ENCODE data around the gene MED6. TPM values are rescaled to one million over a fixed set of nuclear protein-coding genes. Genes with fewer than 3 reads are reported as not detected.

MED6 gene
- total RNA-seq, 1 donor from 2014 or later, result 22.2 TPM

DNA sequence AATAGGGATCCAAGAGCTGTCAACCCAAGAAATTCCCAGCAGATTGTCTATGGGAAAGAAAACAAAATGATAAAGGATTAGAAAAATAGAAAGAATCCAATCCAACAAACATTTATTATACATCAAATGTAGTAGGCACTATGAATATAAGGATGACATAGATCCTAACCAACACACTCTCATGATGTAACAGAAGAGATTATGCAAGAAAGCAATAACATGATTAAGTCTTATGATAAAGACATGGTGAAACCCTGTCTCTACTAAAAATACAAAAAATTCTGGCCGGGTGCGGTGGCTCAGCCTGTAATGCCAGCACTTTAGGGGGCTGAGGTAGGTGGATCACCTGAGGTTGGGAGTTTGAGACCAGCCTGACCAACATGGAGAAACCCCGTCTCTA is 2.7 kb downstream of the MED6 start:
- ATAC-seq, result no peak

DNA sequence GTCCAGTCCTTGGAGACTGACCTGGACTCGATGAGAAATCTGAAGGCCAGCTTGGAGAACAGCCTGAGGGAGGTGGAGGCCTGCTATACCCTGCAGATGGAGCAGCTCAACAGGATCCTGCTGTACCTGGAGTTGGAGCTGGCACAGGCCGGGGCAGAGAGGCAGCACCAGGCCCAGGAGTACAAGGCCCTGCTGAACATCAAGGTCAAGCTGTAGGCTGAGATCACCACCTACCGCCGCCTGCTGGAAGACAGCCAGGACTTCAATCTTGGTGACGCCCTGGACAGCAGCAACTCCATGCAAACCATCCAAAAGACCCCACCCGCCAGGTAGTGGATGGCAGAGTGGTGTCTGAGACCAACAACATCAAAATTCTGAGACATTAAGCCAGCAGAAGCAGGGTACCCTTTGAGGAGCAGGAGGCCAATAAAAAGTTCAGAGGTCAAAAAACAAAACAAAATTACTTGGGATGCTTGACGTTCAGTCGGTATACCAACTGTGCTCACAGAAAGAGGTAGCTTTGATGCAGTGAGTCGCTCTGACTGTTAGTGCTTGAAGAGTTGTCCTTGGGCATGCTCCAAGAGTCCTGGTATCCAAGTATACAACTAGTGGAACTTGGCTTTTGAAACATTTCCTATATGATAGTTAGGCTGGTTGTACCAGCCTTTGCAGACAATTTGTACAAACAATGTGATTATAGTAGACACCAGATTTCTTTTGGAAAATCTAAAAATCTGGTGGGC is 4.8 kb downstream of the MED6 start:
- ATAC-seq, result no peak

DNA sequence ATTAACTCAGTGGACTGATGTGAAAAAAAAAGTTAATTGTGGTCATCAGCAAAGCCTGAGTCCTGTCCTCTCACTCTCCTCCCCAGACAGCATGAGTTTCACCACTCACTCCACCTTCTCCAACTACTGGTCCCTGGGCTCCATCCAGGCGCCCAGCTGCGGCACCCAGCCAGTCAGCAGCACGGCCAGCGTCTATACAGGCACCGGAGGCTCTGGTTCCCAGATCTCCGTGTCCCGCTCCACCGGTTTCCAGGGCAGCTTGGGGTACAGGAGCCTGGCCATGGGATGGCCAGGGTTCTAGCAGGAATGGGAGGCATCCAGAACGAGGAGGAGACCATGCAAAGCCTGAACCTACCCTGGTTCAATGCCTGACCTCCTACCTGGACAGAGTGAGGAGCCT is 6.0 kb downstream of the MED6 start:
- ATAC-seq, result no peak

DNA sequence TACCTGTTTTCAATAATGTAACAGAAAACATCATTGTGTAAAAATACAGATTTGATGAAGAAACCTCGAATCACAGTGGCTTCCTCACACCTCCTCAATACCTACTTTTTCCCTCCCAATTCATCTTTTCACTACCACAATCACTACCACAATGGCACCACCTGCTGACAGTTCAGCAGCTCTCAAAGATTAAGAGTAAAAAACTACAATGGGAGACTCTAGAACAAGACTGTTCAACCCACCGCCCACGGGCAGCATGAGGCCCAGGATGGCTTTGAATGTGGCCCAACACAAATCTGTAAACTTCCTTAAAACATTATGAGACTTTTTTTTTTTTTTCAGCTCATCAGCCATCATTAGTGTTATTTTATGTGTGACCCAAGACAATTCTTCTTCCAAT is 15.2 kb downstream of the MED6 start:
- no peak for ATAC-seq

DNA sequence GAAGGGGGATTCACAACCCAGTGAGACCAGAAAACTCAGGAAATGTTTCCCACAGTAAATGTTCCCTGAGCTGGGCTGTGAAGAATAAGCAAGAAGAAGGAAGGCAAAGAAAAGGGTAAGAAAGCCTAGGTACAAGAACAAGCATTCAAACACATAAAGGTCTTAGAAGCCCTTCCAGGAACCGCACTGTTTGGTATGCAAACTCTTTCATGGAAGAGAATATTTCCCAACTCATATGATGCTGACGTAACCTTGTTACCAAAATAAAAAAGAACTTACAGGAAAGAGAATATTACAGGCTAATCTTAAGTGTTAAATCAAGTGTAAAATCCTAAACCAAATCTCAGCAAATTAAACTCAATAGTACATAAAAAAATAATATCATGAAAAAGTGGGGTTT is 23.6 kb downstream of the MED6 start:
- no peak for ATAC-seq

DNA sequence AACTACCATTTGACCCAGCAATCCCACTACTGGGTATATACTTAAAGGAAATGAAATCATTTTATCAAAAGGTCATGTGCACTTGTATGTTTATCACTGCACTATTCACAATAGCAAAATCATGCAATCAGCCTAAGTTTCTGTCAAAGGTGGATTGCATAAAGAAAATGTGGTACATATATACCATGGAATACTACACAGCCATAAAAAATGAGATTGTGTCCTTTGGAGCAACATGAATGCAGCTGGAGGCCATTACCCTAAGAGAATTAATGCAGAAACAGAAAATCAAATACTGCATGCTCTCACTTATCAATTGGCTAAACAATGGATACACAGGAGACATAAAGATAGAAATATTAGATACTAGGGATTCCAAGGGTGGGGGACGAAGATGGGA is 27.4 kb downstream of the MED6 start:
- no peak for ATAC-seq

DNA sequence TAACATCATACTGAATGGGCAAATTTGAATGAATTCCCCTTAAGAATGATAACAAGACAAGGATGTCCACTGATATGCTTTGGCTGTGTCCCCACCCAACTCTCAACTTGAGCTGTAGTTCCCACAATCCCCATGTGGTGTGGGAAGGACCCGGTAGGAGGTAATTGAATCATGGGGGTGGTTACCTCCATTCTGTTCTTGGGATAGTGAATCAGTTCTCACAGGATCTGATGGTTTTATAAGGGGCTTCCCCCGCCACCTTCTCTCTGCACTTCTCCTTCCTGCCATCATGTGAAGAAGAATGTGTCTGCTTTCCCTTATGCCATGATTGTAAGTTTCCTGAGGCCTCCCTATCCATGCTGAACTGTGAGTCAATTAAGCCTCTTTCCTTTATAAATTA is 29.3 kb downstream of the MED6 start:
- ATAC-seq, result no peak

DNA sequence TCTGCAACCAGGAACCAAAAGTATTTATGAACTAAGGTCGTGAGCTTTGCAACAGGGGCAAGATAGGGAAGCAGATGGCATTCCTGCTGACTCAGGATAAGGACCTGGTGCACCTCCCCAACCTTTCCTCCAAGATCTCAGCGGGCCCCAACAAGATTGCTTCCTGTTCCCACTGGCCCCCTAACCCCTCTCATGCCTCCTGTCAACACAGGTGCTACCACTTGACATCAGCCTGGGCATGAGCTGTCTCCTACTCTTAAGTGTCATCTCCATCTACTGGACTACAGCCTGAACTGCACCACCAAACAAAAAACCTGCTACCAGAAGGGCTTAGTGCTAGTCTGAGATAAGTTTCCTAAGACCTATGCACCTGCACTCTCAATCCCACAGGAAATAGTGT is 32.7 kb downstream of the MED6 start:
- ATAC-seq, result peak; percentile 79

DNA sequence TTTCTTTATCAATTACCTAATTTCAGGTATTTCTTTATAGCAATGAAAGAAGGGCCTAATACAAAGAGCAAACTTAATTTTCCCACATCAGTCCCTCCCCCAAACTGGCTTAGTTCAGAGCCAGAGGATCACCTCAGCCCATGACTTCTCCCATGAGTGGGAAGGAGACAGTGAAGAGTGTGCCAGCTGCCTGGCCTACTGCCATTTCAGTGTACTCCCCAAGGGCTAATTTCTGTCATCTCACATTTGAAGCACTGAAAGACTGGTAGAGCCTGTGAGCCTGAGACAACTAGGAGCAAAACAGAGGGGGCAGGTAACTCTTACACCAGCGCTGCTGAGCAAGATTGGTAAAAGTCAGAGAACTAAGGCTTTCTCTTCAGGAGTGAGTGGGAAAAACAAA is 36.6 kb downstream of the MED6 start:
- ATAC-seq, result peak; percentile 45

DNA sequence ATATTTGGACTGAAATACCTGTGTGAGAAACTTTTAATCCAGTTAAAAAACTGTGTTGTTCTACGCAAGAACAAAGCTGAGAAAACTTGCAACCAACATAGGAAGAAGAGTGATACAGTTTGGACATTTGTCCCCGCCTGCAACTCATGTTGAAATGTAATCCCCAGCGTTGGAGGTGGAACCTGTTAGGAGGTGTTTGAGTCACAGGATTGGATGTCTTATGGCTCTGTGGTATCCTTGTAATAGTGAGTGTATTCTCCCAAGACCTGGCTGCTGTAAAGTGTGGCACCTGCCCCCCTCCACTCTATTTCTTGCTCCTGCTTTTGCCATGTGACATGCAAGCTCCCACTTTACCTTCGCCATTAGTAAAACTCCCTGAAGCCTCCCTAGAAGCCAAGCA is 37.0 kb downstream of the MED6 start:
- ATAC-seq, result peak; percentile 60

DNA sequence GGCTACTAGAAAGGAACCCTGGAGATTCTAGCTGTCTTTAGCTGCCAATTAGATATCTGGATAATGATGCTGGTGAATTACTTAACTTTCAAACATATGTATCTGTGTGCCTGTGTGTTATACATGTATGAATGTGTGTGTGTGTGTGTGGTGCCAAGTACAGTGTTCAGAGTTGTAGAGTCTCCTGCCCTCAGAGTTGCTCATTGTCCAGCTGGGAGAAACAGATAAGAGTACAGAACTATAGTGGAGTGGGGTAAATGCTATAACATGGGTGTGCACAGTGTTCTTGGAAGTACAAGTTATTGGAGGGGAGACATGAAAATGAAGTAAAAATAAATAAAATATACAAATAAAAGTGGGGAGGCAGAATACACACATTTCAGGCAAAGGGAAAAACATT is 42.1 kb downstream of the MED6 start:
- no peak for ATAC-seq

DNA sequence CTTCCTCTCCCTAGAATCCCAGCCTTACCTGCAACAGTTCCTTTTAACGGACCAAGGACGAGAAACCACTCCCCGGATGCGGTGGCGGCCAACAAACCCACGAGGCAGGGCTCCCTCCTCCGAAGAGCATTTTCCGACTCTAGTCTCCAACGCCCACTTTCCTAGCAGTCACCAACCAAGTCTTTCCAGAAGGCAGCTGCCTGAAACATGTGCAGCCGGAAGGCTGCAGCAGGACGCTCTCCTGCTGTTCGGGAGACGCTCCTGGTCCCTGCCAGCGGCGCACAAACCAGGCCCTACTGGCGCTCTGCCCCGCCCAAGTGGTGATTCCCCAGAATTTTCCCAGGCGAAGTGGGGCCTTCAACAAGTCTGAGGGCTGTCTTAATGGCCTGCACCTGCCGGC is 44.6 kb downstream of the MED6 start:
- ATAC-seq, result peak; percentile 64

DNA sequence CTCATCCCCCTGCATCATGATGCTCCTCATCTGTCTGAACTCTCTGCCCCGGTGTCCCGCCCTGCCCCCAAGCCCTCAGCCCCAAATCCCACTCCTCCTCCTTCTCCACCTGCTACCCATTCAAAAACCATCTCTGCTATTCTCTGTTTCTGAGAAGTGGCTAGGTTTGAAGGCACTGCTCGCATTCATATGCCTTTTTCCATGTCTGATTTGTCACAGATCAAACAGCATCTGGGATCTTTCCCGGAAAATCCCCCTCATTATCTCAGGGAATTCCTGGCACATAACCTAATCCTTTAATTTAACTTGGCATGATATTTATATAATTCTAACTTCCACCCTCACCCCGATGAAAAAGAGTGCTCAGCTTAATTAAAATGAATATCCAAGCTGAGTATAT is 62.4 kb downstream of the MED6 start:
- ATAC-seq, result no peak

DNA sequence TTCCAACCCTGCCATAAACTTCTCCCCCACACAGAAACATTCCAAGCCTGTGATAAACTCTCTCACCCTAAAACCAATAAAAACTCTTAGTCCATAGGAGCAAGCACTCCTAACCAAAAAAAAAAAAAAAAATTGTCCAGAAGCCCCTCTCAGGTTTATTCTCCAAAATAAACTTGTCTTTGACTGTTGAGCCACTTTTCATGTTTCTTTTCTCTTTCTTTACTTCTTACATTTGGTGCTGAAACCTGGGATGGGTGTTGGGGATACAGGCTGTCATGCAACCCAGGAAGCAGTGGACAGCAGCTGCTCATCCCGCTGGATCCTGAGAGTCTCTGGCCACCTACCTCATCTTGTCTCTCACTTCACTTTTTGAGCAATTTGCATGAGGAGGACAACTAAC is 63.6 kb downstream of the MED6 start:
- ATAC-seq, result no peak

DNA sequence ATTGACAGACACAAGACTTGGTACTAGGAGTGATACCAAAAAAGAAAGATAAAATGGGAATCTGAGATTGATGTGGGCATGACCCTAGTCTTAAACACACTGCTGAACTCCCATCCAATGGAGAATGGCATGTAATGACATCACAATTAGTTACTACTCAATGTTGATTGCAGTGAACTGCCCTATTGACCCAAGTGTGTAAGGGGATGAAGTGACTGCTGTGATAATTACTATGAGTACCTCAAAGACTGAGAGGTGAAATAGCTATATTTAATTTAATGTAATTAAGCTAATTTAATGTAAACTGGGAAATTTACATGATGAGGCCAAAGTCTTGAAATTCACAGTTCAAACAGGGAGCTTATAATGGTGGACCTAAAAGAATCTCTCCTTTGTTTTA is 65.6 kb downstream of the MED6 start, which contains the start of gene ADAM20:
TSS of gene ADAM20 (minus strand) at position 101 of the 400 bp plus-strand sequence. CDS start 10,247 bp downstream, outside the sequence.
- ATAC-seq, result no peak

Other genes starting within 250 kb of the MED6 start
- 46.0 TPM for gene COX16, start 241.0 kb downstream of the MED6 start, total RNA-seq
- gene SYNJ2BP, start 183.6 kb downstream of the MED6 start, total RNA-seq, result 10.2 TPM
- gene ADAM21, start 148.5 kb downstream of the MED6 start, total RNA-seq, result not detected
- gene ADAM20, start 65.7 kb downstream of the MED6 start, total RNA-seq, result 0.80 TPM
- gene TTC9, start 41.3 kb upstream of the MED6 start, total RNA-seq, result 40.5 TPM
- 20.1 TPM for gene MAP3K9, start 208.9 kb upstream of the MED6 start, total RNA-seq